Measurements from ENCODE around the gene APLN.

APLN gene

DNA sequence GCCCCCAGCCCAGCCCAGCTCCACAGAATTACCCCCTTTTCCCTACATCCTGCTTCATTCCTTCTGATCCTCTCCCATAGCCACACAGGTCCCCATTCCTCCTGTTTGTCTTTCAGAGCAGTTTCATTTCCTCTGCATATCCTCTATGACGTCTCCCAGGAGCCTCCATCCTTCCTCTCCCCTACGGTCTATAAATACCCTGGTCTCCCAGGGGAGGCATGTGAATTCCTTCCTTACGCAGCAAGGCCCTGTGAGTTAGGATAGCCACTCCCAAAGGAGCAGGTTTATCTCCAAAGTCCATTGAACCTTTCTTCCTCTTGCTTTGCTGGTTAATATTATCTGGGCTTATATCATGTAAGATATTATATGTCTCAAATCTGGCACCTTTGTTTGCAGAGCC is 8.4 kb upstream of the APLN start:
- DNase-seq (ENCODE audit: low read depth), result no peak
- H3K4me3 ChIP-seq (ENCODE audit: low read length), result no peak overlapping the region
- TF ChIP-seq CTCF (conservative IDR thresholded peaks at IDR 0.05; ENCODE audit: low read depth, low read length), result no peak

DNA sequence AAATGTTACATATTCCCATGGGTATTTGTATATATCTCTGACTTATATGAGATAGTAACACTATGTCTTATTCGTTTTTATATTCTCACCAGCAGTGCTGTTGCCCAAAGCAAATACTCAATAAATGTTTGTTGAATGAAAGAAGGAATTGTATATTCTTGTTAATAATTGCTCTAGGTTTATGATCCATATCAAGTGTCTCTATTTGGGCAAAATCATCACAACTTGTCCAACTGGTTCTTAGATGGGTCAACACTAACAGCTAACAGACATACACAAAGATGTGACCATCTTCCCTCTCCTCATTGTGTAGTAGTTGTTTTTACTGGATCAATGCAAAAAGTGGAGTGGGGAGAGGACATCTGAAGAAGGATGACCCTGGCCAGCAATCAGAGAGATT is 6.6 kb upstream of the APLN start:
- DNase-seq (ENCODE audit: low read depth), result no peak
- H3K4me3 ChIP-seq (ENCODE audit: low read length), result no peak overlapping the region
- no peak for TF ChIP-seq CTCF (conservative IDR thresholded peaks at IDR 0.05; ENCODE audit: low read depth, low read length)

DNA sequence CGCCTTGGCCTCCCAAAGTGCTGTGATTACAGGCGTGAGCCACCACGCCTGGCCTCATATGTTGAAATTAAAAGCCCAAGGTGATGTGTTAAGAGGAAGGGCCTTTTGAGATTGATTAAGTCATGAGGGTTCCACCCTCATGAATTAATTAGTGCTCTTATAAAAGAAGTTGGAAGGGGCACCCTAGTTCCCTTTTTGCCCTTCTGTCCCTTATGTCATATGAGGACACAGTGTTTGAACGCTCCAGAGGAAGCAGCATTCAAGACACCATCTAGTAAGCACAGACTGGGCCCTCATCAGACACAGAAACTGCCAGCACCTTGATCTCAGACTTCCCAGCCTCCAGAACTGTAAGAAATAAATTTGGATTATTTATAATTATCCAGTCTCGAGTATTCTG is 5.1 kb upstream of the APLN start:
- DNase-seq (ENCODE audit: low read depth), result no peak
- TF ChIP-seq CTCF (conservative IDR thresholded peaks at IDR 0.05; ENCODE audit: low read depth, low read length), result no peak
- no peak overlapping the region for H3K4me3 ChIP-seq (ENCODE audit: low read length)

DNA sequence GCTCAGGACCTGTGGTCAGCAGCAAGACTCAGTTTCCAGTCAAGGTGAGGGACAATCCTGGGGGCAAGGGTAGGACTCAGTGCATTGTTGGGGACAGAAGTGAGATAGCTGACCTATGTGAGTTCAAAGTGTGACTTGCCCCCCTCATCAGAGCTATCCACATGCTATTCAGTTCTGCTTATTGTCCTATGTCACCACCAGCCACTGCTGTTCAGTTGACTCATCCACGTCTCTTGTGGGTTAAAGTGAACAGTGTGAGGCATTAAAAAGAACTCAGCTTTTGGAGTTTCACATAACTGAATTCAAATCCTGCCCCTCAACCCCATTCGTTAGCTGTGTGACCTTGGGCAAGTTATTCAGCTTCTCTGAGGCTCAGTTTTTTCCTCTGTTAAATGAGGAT is 4.4 kb upstream of the APLN start:
- no peak for DNase-seq (ENCODE audit: low read depth)
- no peak overlapping the region for H3K4me3 ChIP-seq (ENCODE audit: low read length)
- no peak for TF ChIP-seq CTCF (conservative IDR thresholded peaks at IDR 0.05; ENCODE audit: low read depth, low read length)

DNA sequence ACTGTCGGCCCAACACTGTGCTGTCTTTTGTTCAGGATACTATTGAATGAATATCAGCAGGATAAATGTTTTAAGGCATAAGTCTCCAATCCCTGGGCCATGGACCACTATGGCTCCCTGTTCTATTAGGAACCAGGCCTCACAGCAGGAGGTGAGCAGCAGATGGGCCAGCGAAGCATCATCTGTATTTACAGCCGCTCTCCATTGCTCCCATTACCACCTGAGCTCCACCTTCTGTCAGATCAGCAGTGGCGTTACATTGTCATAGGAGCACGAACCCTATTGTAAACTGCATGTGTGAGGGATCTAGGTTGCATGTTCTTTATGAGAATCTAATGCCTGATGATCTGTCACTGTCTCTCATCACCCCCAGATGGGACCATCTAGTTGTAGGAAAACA is 3.7 kb upstream of the APLN start:
- DNase-seq (ENCODE audit: low read depth), result no peak
- H3K4me3 ChIP-seq (ENCODE audit: low read length), result no peak overlapping the region
- TF ChIP-seq CTCF (conservative IDR thresholded peaks at IDR 0.05; ENCODE audit: low read depth, low read length), result no peak

GRCh38 chrX:129655547-129656249 is 942 bp upstream of the APLN start:
- no peak for DNase-seq (ENCODE audit: low read depth)
- no peak overlapping the region for H3K4me3 ChIP-seq (ENCODE audit: low read length)
- TF ChIP-seq CTCF (conservative IDR thresholded peaks at IDR 0.05; ENCODE audit: low read depth, low read length), result peak; percentile 3

GRCh38 chrX:129653971-129654651 is 645 bp downstream of the APLN start:
- peak overlapping the region; percentile 34 for H3K4me3 ChIP-seq (ENCODE audit: low read length)
- no peak for DNase-seq (ENCODE audit: low read depth)
- no peak for TF ChIP-seq CTCF (conservative IDR thresholded peaks at IDR 0.05; ENCODE audit: low read depth, low read length)

All from retinal pigment epithelial cell (primary cell).